Skin epidermis (tissue), 12 donors: ENCODE measurements around the gene RAD1.
"Not testable (repeated sequence)": the region's sequence is repeated elsewhere in the genome, so short reads cannot be mapped to it uniquely, and the experiment has no call there.

Experiments
- H3K27ac ChIP-seq, 21 experiments: fragments of 200-600 bp; sonication (generic) in 11 of 21; one replicate each; pipeline ENCODE4 v1.5.0; 2020; ENCODE audit warnings: mild to moderate bottlenecking in 3 of 21, inconsistent platforms in 2 of 21, moderate library complexity in 2 of 21
- H3K4me3 ChIP-seq, 7 experiments: fragments of 200-600 bp; sonication (generic) in 2 of 7; one replicate each; pipeline ENCODE4 v1.5.0; 2020; ENCODE audit warnings: inconsistent platforms in 2 of 7, mild to moderate bottlenecking in 2 of 7, moderate library complexity in 1 of 7

The RAD1 gene, protein sequence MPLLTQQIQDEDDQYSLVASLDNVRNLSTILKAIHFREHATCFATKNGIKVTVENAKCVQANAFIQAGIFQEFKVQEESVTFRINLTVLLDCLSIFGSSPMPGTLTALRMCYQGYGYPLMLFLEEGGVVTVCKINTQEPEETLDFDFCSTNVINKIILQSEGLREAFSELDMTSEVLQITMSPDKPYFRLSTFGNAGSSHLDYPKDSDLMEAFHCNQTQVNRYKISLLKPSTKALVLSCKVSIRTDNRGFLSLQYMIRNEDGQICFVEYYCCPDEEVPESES

DNA sequence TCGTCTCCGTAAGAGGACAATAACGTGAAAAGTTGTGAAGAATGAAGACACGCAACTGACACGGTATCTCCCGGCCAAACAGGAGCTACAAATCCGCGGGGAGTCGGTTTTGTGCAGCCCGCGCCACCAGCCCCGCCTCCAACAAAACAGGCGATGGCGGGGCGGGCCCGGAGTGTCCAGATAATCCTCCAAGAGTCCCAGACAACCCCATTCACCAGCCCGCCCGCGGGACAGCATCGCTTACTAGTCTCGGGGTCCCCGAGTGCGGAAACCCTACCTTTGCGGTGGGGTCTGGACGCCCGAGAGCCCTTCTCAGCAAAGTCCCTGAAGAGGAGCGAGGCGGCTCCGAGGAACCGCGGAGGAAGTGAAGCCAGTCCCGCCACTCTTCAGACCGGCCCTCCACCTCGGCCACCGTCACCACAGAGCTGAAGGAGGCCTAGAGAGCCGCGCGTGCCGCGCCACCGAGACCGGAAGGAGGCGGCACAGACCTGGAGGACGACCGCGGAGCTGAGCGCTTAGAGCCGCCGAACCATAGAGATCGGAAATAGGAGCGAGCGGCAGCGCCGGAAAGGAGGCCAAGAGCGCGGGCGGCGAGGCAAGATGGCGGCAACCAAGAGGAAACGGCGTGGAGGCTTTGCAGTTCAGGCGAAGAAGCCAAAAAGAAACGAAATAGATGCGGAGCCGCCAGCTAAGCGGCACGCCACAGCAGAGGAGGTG, at the start of gene RAD1, which contains the start of gene BRIX1:
RAD1 (minus strand) TSS at position 366 of the 717 bp plus-strand sequence. CDS start 612 bp downstream, outside the sequence.
BRIX1 (plus strand) TSS at position 573 of the 717 bp plus-strand sequence; CDS start at position 601, 28 bp downstream.
- Histone ChIP-seq H3K4me3 (peak within 1 kb of the TSS; percentile 65 to 96 (median 78)), H3K27ac (peak within 1 kb of the TSS; percentile 67 to 95 (median 82))

DNA sequence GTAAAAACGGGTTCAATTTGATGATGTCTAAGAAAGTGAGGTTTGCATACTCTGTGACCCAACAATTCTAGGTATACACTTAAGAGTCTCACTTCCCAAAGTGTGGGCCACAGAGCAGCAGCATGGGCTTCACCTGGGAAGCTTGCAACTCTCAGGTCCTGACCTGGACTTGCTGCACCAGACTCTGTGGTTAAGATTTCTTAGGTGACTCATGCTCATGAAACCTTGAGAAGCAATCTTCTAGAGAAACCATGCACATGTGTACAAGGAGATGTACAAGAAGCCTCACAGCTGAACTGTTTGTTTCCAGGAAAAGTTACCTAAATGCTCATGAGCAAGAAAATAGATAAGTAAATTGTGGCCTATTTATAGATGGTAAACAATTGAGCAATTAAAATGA, 44.0 kb upstream of the RAD1 start:
- no peak overlapping the region for H3K4me3 ChIP-seq
- H3K27ac ChIP-seq: no peak overlapping the region

DNA sequence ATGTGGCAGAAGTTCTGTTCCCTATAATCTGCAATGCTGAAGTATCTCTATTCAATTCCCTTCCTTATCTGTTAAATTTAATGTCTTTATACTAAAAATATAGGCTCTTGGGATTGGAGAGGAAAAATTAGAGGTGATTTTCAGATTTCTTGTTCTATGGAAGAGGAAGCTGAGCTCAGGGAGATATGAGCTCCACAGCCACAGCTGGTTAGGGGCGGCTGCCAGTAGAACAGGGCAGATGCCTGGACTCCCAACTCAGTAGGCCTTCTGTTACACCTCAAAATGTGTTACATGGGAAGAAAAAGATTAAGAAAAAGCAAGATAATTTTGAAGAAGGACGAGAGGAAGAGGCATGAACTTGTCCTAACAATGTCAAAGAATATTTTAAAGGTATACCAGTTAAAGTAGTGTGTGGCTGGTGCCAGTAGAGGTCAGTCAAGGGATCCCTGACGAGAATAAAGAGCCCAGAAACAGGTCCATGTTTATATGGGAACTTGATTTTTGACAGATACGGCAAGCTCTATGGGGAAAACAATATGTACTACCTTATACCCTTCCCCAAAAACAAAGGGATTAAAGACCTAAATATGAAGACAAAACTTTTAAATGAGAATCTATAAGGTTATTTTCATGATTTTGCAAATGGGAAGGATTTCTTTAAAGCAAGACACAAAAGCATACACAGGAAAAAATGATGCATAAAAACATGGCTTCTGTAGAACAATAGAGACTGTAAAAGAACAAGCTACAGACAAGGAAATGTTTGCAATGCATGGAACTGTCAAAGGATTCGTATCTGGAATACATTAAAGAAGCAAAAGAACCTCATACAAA, 42.8 kb upstream of the RAD1 start:
- H3K27ac ChIP-seq: no peak overlapping the region

DNA sequence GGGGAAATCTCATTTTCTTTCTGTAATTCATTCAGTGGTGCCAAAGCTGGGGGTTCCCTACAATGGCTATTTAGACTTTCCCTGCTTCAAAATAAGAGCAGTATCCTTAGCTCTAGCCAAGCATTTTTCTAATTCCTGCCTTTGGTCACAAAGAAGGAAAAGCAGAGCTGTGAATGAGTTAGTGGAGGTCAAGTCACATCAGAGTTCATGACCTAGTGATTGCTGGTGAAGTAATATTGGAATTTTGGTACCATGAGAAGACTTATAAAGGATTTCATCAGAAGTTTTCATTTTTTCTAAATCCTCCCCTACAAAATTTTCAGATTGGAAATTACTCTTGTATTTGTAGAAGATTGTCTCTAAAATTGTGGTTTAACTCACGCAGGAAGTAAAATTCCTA, 42.0 kb upstream of the RAD1 start:
- H3K4me3 ChIP-seq: no peak overlapping the region
- H3K27ac ChIP-seq: no peak overlapping the region

More for the DNA sequence above, 42.8 kb upstream of the RAD1 start:
- H3K4me3 ChIP-seq: no peak overlapping the region

DNA sequence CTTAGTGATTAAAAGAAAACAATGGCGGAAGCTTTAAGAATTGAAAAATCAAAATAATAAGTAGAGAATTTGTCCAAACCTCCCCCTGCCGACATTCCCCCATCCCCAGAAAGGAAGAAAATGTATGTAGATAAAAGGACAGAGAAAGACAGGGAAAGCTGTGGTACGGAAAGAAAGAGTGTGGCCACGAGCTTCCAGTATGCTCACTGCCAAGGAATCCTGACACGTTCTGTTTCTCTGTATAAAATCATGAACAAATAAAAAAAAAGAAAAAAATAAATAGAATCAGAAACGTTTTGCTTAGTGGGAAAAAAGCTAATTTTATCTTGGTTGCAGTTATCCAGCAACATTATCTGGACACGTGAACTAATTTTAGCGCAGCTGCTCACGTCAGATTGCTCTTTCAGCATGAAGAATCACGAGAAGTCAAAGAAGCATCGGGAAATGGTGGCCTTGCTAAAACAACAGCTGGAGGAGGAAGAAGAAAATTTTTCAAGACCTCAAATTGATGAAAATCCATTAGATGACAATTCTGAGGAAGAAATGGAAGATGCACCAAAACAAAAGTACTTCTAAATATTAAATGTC, 29.2 kb upstream of the RAD1 start:
- Histone ChIP-seq H3K4me3 (no peak overlapping the region), H3K27ac (no peak overlapping the region)

DNA sequence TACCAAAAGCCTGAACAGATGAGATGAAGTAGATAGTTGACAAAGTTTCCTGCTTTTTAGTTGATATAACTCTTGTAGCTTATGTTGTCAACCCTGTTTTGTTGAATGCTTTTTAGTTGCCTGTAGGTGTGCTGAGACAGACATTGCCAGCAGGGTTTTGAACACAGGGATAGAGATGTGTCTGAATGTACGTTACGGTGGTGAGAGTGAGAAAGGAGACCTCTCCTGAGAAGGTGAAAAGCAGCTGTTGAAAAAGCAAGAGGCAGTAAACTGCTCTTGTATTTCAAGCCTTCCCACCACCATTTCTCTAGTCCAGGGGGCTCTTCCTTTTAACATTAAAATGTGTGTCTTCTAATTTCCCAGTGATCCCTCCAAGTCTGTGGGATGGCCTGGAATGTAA, 28.7 kb upstream of the RAD1 start:
- Histone ChIP-seq H3K4me3 (no peak overlapping the region), H3K27ac (no peak overlapping the region)

DNA sequence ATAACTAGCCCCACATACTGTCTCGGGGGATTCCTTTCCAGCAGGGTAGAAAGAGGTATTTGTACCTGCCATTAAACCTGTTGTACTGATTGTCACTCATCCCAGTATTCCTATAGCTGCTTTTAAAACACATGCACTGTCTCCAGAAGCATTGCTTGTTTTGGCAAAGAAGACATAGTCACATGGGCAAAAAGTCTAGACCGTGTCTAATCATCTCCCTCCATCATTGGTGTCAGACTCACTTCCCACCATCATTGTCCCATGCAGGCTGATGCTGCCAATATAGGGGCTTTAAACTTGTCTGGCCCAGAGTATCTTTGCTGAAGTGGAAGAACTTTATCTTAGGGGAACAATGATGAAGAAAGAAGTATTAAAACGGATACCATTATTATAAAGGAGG, 26.6 kb upstream of the RAD1 start:
- Histone ChIP-seq H3K4me3 (no peak overlapping the region), H3K27ac (no peak overlapping the region)

DNA sequence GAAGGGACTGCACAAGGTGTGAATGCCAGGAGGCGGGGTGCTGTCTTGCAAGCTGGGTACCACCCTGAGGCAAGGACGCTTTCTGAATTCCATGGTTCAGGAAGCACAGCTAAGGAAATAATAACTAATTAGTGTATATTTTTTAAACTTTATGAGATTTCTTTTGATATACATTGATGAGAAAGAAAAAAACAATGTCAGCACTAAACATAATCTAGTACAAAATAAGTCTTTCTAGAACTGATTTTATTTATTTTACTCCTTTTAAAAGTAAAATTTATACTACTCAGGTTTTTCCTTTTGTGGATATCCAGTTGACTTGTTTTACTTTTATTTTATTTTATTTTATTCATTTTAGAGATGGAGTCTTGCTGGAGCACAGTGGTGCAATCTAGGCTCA, 17.6 kb upstream of the RAD1 start:
- Histone ChIP-seq H3K4me3 (no peak overlapping the region), H3K27ac (no peak overlapping the region)

DNA sequence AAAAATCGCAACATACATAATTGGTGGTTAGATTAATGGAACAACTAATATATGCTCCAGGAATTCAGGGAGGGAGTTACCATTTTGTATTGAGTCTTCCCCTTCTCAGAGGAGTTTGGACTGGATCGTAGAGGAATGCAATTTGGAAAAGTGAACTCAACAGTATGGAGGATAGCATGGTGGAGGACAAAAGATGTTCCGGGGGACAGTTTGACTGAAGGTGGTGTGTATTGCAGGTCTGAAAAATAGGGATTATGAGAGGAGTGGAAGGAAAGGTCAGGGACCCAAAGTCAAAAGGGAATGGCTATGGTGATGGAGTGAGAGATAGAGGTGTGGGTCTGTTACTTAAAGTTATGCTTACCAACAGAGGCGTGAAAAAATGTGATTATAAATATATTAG, 15.6 kb upstream of the RAD1 start:
- H3K4me3 ChIP-seq: peak overlapping the region in 5 of 7 experiments; percentile 65 to 96 (median 85)
- peak overlapping the region in 5 of 21 experiments; percentile 90 to 96 (median 92) for H3K27ac ChIP-seq

DNA sequence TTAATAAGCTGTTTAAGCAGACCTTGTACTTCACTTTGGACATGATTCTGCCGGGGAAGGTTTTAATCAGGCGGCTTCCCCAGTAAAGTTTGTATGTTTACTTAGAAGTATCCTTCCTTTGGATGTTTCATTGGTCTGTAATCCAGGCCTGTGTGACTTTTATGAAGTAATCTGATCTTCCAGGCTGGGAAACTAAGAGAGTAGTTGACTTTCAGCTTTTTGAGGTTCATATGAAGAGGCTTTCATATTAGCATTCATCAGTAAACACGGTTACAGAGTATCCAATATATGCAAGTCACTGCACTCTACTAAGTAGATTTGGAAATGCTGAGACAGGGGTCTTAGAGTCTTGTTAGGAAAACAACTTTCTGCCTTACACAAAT, 15.1 kb upstream of the RAD1 start:
- peak overlapping the region in 20 of 21 experiments; percentile 27 to 96 (median 90) for H3K27ac ChIP-seq
- peak overlapping the region; percentile 62 to 96 (median 82) for H3K4me3 ChIP-seq

DNA sequence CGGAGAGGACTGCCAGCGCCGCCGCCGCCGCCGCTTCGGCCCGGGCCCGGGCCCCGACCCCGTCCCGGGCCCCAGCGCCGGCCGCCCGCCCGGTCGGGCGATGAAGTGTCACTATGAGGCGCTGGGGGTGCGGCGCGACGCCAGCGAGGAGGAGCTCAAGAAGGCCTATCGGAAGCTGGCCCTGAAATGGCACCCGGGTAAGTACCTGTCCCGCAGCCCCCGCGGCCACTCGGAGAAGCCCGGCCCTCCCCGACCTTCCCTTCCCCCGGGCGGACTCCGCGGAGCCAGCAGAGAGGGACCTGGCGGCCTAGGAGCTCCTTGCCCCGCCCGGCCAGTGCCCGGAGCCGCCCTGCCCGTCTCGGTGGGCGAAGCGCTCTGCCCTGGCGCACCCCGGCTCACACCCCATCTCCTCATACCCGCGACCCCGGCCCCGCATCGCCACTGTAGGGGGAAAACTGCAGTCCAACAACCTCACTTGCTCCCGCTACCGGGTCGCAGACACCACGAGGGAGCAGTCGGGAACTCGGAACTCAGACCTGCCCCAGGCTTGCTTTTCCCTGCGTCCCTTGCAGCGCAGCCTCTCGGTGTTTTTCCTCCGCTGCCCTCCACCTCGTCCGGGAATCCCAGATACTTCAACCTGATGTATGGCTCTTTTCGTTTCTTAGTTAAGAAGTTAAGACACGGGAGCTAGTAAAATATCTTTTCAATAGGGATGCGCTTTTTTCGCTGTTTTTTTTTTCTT, 14.6 kb upstream of the RAD1 start:
- H3K4me3 ChIP-seq: peak overlapping the region; percentile 62 to 96 (median 82)
- peak overlapping the region; percentile 27 to 96 (median 90) for H3K27ac ChIP-seq

DNA sequence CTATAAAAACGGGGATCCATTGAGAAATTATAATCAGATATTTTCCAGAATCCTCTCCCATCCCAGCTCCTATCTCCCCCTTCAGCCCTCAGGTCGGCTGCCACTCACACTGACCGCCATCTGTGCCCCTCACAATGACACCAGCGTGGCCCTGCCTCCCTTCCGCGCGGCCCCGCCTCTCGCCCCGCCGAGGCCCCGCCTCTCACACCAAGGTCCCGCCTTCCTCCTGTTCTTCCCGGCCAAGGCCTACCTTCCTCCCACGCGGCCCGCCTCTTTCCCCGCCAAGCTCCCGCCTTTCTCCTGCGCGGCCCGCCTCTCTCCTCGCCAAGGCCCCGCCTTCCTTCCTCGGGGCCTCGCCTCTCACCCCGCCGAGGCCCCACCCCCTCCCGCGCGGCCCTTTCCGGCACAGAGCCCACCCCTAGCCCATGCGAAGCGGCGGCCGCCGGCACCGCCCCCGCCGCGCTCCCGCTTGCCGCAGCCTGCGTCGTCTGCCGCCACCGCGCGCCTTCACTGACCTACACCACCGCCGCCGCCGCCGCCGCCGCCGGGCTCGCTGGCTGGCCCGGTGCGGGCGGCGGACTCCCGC, 13.9 kb upstream of the RAD1 start, which contains the start of gene DNAJC21:
DNAJC21 (plus strand) TSS at position 426 of the 586 bp plus-strand sequence. CDS start 261 bp downstream, outside the sequence.
- Histone ChIP-seq H3K4me3 (peak within 1 kb of the TSS; percentile 62 to 96 (median 82)), H3K27ac (peak within 1 kb of the TSS; percentile 27 to 96 (median 90))

DNA sequence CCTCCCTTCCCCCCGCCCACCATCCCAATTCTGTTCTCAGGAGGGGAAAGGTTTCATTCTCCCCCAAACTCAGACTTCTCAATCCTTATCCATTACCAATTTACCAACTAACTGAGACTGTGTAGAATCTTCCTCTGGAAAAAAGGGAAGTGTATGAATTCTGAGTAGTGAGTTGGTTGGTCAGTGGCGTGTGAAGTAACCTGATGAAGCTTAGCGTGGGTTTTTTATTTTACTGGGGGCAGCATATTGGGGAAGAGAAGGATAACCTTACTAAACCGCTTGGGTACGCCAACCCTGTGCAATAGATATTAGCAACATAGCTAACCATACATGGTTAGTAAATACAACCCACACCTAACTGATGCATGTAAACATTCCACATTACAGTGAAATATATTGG, 13.0 kb upstream of the RAD1 start:
- Histone ChIP-seq H3K27ac (no peak overlapping the region), H3K4me3 (no peak overlapping the region)

DNA sequence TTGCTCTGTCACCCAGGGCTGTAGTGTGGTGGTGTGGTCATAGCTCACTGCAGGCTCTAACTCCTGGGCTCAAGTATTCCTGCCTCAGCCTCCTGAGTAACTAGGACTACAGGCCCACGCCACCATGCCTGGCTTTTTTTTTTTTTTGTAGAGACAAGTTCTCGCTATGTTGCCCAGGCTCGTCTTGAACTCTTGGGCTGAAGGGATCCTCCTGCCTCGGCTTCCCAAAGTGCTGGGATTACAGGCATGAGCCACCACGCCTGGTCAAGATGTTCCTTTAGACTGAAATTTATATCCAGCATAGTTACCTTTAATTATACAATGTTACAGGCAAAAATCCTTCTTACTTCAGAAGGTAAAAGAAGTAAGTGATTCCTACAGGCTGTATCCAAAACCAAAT, 12.5 kb upstream of the RAD1 start:
- no peak overlapping the region for H3K27ac ChIP-seq

DNA sequence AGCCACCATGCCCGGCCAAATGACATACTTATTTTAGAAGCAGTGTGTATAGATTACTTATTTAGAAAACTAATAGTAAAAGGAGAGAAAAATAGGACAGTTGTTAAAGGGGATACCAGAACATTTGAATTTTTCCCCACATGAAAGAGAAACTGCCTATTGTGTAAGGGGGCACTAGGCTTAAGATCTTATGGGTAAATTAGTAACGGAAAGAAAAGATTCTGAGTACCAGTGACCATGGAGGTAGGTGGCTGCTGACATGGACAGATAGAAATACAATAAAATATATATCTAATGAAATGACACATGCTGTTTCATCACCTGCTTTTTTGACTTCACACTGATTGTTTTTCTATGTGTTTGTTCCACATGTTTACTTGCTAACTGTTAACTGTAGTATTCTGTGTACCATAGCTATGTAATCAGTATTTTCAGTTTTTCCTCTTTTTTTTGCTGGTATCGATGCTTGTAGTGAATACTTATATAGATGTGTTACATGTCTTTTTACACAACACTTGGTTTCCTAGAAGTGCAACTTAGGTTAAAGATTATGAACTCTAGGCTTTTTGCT, 11.1 kb upstream of the RAD1 start:
- Histone ChIP-seq H3K27ac (no peak overlapping the region), H3K4me3 (no peak overlapping the region)

More for the DNA sequence above, 12.5 kb upstream of the RAD1 start:
- H3K4me3 ChIP-seq: no peak overlapping the region

DNA sequence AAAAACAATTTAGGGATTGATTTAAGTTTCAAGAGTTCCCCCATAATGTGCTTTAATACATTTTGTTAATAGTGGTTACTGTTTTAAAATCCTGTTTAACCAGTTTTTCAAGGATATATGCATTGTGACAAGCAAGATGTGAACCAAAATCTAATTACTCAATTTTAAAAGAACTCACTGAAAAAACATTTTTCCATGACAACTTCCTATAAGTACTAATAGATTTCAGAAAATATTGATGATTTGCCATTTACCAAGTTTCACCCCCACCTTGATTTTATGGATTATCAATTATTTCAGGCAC, 9.1 kb upstream of the RAD1 start:
- H3K4me3 ChIP-seq: no peak overlapping the region
- H3K27ac ChIP-seq: no peak overlapping the region

DNA sequence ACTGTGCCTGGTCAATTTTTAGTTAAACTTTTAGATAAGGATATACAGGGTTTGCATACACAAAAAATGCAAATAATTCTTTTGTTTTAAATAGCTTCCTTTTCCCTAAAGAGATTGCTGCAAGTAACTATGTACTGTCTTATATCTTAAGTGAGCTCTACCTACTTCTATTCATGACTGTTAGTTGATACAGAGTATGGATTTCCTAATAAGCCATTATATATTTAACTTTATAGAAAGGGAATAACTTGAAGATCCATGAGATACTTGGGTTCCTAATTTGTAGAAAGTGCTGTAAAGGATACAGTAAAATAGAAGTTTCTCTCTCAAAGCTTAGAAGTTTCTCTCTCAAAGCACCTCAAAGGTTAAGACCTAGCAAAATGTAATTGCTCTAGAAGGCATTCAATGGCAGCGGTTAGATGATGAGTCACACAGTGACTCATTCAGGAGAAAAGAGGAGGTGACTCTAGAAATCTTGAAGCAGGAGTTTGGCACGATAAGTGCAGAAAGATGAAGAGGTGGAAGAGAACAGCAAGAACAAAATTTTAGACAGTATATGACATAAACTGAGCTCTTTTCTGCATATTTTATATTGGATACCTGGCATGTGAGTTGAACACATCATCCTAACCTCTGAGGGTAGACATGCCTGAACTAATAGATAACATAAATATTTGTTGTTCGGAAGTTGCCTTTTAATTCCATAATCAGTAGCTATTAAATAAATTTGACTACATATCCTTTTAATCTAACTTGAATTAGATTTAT, 8.6 kb upstream of the RAD1 start:
- no peak overlapping the region for H3K4me3 ChIP-seq
- H3K27ac ChIP-seq: no peak overlapping the region

DNA sequence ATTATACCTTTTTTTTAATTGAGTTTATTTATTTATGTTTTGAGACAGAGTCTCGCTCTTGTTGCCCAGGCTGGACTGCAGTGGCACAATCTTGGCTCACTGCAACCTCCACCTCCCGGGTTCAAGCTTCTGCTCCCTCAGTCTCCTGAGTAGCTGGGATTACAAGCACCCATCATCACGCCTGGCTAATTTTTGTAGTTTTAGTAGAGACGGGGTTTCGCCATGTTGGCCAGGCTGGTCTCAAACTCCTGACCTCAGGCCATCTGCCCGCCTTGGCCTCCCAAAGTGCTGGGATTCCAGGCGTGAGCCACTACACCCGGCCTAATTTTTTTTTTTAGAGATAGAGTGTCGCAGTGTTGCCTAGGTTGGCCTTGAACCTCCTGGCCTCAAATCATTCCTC, 8.0 kb upstream of the RAD1 start:
- H3K4me3 ChIP-seq, H3K27ac ChIP-seq: not testable (repeated sequence)
